CD4-positive, CD25-positive, alpha-beta regulatory T cell (primary cell): ENCODE results near the gene HLA-DRA. TPM values are rescaled to one million over a fixed set of nuclear protein-coding genes. Genes with fewer than 3 reads are reported as not detected.
"Not testable (repeated sequence)": the region's sequence is repeated elsewhere in the genome, so short reads cannot be mapped to it uniquely, and the experiment has no call there.

Experiments used
- ATAC-seq, 2 donors: fragments of 150-1000 bp; cut with Tn5 transposase; one replicate each; pipeline ENCODE4 v1.10.0; 2021; ENCODE audit warnings: low read depth in 2 of 2, moderate number of reproducible peaks in 2 of 2, moderate library complexity in 1 of 2
- DNase-seq, 3 donors: peaks; one replicate each; pipeline versions ENCODE4 v3.0.0 to v3.0.0-alpha.2; 2012 to 2022; ENCODE audit warnings: mixed read lengths in 1 of 3
- H3K27ac ChIP-seq: one replicate; pipeline ENCODE4 v1.7.0; 2013; ENCODE audit warnings: mild to moderate bottlenecking, low read length; ENCODE audit not compliant: insufficient read depth, poor library complexity, severe bottlenecking
- H3K27me3 ChIP-seq: one replicate; pipeline ENCODE4 v1.7.0; 2013; ENCODE audit warnings: low read length; ENCODE audit not compliant: control insufficient read depth, insufficient read depth
- H3K36me3 ChIP-seq: one replicate; pipeline ENCODE4 v1.7.0; 2013; ENCODE audit warnings: mild to moderate bottlenecking, low read length, moderate library complexity; ENCODE audit not compliant: control insufficient read depth, insufficient read depth
- H3K4me1 ChIP-seq: 2 replicates; pipeline ENCODE4 v1.7.0; 2013; ENCODE audit warnings: mild to moderate bottlenecking, low read length; ENCODE audit not compliant: insufficient read depth, control insufficient read depth, poor library complexity, severe bottlenecking
- H3K4me3 ChIP-seq: one replicate; pipeline ENCODE4 v1.7.0; 2013; ENCODE audit warnings: low read depth, mild to moderate bottlenecking, low read length, moderate library complexity
- H3K9me3 ChIP-seq, 2 experiments: 1 replicate in 1 of 2; 2 replicates in 1 of 2; pipeline ENCODE4 v1.7.0; 2013; ENCODE audit warnings: low read length in 2 of 2, mild to moderate bottlenecking in 1 of 2, moderate library complexity in 1 of 2; ENCODE audit not compliant: control insufficient read depth in 2 of 2
- H3K27ac Mint-ChIP-seq, 3 donors: one replicate each; pipeline ENCODE4 v1.8.0; 2020 to 2022; ENCODE audit warnings: mild to moderate bottlenecking in 3 of 3, mixed read lengths in 3 of 3, moderate library complexity in 2 of 3
- H3K27me3 Mint-ChIP-seq: one replicate; pipeline ENCODE4 v1.8.0; 2022; ENCODE audit warnings: mild to moderate bottlenecking, mixed read lengths
- H3K36me3 Mint-ChIP-seq: one replicate; pipeline ENCODE4 v1.8.0; 2020; ENCODE audit warnings: mixed read lengths
- H3K4me1 Mint-ChIP-seq, 4 donors: one replicate each; pipeline ENCODE4 v1.8.0; 2020 to 2022; ENCODE audit warnings: mixed read lengths in 4 of 4, mild to moderate bottlenecking in 1 of 4
- H3K4me3 Mint-ChIP-seq, 4 donors: one replicate each; pipeline ENCODE4 v1.8.0; 2020 to 2022; ENCODE audit warnings: mild to moderate bottlenecking in 4 of 4, mixed read lengths in 4 of 4, moderate library complexity in 3 of 4
- H3K9me3 Mint-ChIP-seq, 7 donors: one replicate each; pipeline ENCODE4 v1.8.0; 2020 to 2022; ENCODE audit warnings: mixed read lengths in 7 of 7, mild to moderate bottlenecking in 3 of 7, moderate library complexity in 2 of 7
- polyA plus RNA-seq, 4 donors: library from polyadenylated mRNA; unstranded; fragments of 300-500 nt; fragmentation: Illumina TruSeq; gene quantifications; one replicate each; pipeline ENCODE4 v1.2.3, GENCODE V29; 2021
- total RNA-seq: library from RNA; stranded (reverse); gene quantifications from one replicate; pipeline ENCODE4 v1.2.3, GENCODE V29; 2022

Gene HLA-DRA
- total and polyA plus RNA-seq, 5 donors from 2014 or later: 100 to 296 (median 153) TPM

GRCh38 chr6:32433950-32434349 lies 5.7 kb upstream of the HLA-DRA start:
- not testable (repeated sequence) for H3K9me3 Mint-ChIP-seq, H3K36me3 Mint-ChIP-seq, H3K9me3 ChIP-seq, H3K4me3 Mint-ChIP-seq, DNase-seq, H3K27me3 Mint-ChIP-seq, H3K27me3 ChIP-seq, H3K4me1 ChIP-seq, H3K4me3 ChIP-seq, H3K27ac Mint-ChIP-seq, H3K4me1 Mint-ChIP-seq, ATAC-seq, H3K36me3 ChIP-seq, H3K27ac ChIP-seq

DNA sequence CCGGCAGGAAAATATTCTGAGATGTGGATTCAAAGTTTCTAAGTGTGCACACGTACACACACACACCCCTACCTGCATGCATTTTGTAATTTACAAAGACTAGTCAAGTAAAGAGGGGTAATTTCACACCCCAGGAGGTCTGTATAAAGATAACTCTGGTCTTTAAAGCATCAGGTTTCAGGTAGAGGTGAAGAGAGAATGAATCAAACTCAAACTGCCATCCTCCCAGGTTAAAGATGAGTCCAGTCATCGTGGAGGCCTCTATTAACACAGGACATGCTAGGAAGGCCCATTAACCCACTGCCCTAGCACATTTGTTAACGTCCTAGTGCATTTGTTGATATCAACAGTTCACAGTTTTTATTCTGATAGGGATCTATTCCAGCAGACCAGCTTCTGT lies 3.5 kb upstream of the HLA-DRA start:
- H3K36me3 Mint-ChIP-seq: no peaks in the 10 kb centered on the region
- Histone ChIP-seq H3K36me3 (no peaks in the 10 kb centered on the region), H3K9me3 (no peaks in the 10 kb centered on the region), H3K27ac (no peak overlapping the region), H3K4me3 (no peak overlapping the region), H3K4me1 (peaks cover 15% of the 10 kb centered on the region), H3K27me3 (peaks cover 5% of the 10 kb centered on the region)
- peak overlapping the region in 2 of 3 donors; percentile 7 to 21 for H3K27ac Mint-ChIP-seq
- peaks cover 9 to 27% (median 15%) of the 10 kb centered on the region in 4 donors for H3K4me1 Mint-ChIP-seq
- H3K9me3 Mint-ChIP-seq: no peaks in the 10 kb centered on the region
- DNase-seq (no peak), ATAC-seq (no peak)
- no peak overlapping the region for H3K4me3 Mint-ChIP-seq
- H3K27me3 Mint-ChIP-seq: peaks cover 4% of the 10 kb centered on the region

- ATAC-seq (peak; percentile 38 to 48), DNase-seq (peak in 2 of 3 donors; percentile 34 to 74)
- no peak overlapping the region for H3K27ac Mint-ChIP-seq
- peaks cover 9 to 36% (median 21%) of the 10 kb centered on the region in 4 donors for H3K4me1 Mint-ChIP-seq
- no peaks in the 10 kb centered on the region for H3K27me3 Mint-ChIP-seq
- Histone ChIP-seq H3K27ac (peak overlapping the region; percentile 26), H3K9me3 (no peaks in the 10 kb centered on the region), H3K4me1 (peaks cover 21% of the 10 kb centered on the region), H3K27me3 (no peaks in the 10 kb centered on the region), H3K36me3 (no peaks in the 10 kb centered on the region), H3K4me3 (peak overlapping the region; percentile 51)
- peak overlapping the region in 1 of 4 donors; percentile 16 for H3K4me3 Mint-ChIP-seq
- H3K36me3 Mint-ChIP-seq: no peaks in the 10 kb centered on the region
- H3K9me3 Mint-ChIP-seq: no peaks in the 10 kb centered on the region
These were observed 2.5 kb upstream of the HLA-DRA start for GRCh38 chr6:32436995-32437836.

DNA sequence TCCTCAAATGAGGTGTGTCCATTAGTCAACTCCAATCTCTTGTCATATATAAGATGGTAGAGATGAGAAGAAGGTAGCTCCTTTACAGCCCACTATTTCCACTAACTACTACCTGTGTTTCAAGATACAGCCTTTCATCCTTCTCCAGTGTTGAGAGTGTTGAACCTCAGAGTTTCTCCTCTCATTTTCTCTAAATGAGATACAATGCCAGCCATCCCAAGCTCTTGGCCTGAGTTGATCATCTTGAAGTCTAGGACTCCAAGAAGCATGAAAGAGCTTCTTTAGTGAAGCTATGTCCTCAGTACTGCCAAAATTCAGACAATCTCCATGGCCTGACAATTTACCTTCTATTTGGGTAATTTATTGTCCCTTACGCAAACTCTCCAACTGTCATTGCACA lies 548 bp upstream of the HLA-DRA start:
- Histone ChIP-seq H3K4me3 (peak overlapping the region; percentile 95), H3K36me3 (peaks cover 3% of the 10 kb centered on the region), H3K27me3 (no peaks in the 10 kb centered on the region), H3K9me3 (no peaks in the 10 kb centered on the region), H3K27ac (peak overlapping the region; percentile 26), H3K4me1 (peaks cover 21% of the 10 kb centered on the region)
- H3K27ac Mint-ChIP-seq: peak overlapping the region in 1 of 3 donors; percentile 46
- H3K4me3 Mint-ChIP-seq: peak overlapping the region in 3 of 4 donors; percentile 85 to 95 (median 88)
- H3K36me3 Mint-ChIP-seq: no peaks in the 10 kb centered on the region
- no peaks in the 10 kb centered on the region for H3K9me3 Mint-ChIP-seq
- H3K27me3 Mint-ChIP-seq: no peaks in the 10 kb centered on the region
- peaks cover 11 to 36% (median 23%) of the 10 kb centered on the region in 4 donors for H3K4me1 Mint-ChIP-seq
- DNase-seq (no peak), ATAC-seq (no peak)

DNA sequence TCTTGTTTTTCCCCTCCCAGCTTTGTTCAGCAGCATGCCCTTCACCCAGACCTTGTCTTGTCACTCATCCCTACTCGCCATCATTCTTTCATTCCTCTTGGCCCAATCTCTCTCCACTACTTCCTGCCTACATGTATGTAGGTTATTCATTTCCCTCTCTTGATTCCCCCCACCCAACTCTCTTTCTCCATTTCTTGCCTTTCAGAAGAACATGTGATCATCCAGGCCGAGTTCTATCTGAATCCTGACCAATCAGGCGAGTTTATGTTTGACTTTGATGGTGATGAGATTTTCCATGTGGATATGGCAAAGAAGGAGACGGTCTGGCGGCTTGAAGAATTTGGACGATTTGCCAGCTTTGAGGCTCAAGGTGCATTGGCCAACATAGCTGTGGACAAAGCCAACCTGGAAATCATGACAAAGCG lies 2.6 kb downstream of the HLA-DRA start:
- H3K4me3 ChIP-seq: no peak overlapping the region
- no peaks in the 10 kb centered on the region for H3K9me3 ChIP-seq
- H3K27ac Mint-ChIP-seq: peak overlapping the region in 1 of 3 donors; percentile 3
- peaks cover 0 to 1% (median 0%) of the 10 kb centered on the region in 7 donors for H3K9me3 Mint-ChIP-seq
- no peak overlapping the region for H3K27ac ChIP-seq
- no peaks in the 10 kb centered on the region for H3K27me3 ChIP-seq
- H3K36me3 ChIP-seq: peaks cover 3% of the 10 kb centered on the region
- H3K36me3 Mint-ChIP-seq: no peaks in the 10 kb centered on the region
- DNase-seq (no peak), ATAC-seq (no peak)
- peaks cover 11 to 32% (median 22%) of the 10 kb centered on the region in 4 donors for H3K4me1 Mint-ChIP-seq
- H3K27me3 Mint-ChIP-seq: no peaks in the 10 kb centered on the region
- H3K4me3 Mint-ChIP-seq: peak overlapping the region in 3 of 4 donors; percentile 10 to 85 (median 12)
- H3K4me1 ChIP-seq: peaks cover 21% of the 10 kb centered on the region

GRCh38 chr6:32442977-32443552 lies 3.4 kb downstream of the HLA-DRA start:
- no peak for ATAC-seq
- Mint-ChIP-seq H3K36me3 (no peaks in the 10 kb centered on the region), H3K27ac (peak overlapping the region in 2 of 3 donors; percentile 3 to 54), H3K4me3 (peak overlapping the region in 1 of 4 donors; percentile 47), H3K4me1 (peaks cover 11 to 32% (median 21%) of the 10 kb centered on the region in 4 donors), H3K9me3 (peaks cover 0 to 2% (median 0%) of the 10 kb centered on the region in 7 donors), H3K27me3 (no peaks in the 10 kb centered on the region)
- Histone ChIP-seq H3K27me3 (no peaks in the 10 kb centered on the region), H3K27ac (no peak overlapping the region), H3K4me3 (no peak overlapping the region), H3K36me3 (peaks cover 3% of the 10 kb centered on the region), H3K4me1 (peaks cover 21% of the 10 kb centered on the region), H3K9me3 (no peaks in the 10 kb centered on the region)
- DNase-seq: no peak

DNA sequence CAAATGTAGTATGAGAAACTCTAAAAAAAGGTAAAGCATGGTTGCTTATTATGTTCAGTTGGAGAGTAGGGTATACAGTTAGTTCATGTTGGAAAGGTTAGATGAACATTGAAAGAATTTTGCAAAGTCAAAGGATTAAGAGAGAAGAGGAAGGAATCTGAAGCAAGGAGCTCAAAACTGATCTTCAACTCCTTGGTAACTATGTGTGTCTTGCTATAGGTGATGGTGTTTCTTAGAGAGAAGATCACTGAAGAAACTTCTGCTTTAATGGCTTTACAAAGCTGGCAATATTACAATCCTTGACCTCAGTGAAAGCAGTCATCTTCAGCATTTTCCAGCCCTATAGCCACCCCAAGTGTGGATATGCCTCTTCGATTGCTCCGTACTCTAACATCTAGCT lies 4.7 kb downstream of the HLA-DRA start:
- Histone ChIP-seq H3K36me3 (peaks cover 3% of the 10 kb centered on the region), H3K4me3 (no peak overlapping the region), H3K9me3 (no peaks in the 10 kb centered on the region), H3K4me1 (peaks cover 19% of the 10 kb centered on the region), H3K27me3 (no peaks in the 10 kb centered on the region), H3K27ac (no peak overlapping the region)
- no peak for ATAC-seq
- Mint-ChIP-seq H3K27ac (peak overlapping the region in 1 of 3 donors; percentile 27), H3K36me3 (no peaks in the 10 kb centered on the region), H3K4me1 (peaks cover 8 to 25% (median 16%) of the 10 kb centered on the region in 4 donors), H3K4me3 (no peak overlapping the region), H3K9me3 (peaks cover 0 to 2% (median 0%) of the 10 kb centered on the region in 7 donors), H3K27me3 (peaks cover 7% of the 10 kb centered on the region)
- no peak for DNase-seq
